HEK293 (cell line): ENCODE results near the gene RAPGEFL1.

ENCODE experiments used
- GLIS1 ChIP-seq: fragments of 450-650 bp; formaldehyde crosslinking; IDR thresholded peaks from 2 replicates; pipeline ENCODE4 v1.5.1; 2016; ENCODE audit warnings: missing biosample characterization, missing genetic modification characterization
- HOXD13 ChIP-seq: sonication (generic); formaldehyde crosslinking; IDR thresholded peaks from 2 replicates; pipeline ENCODE4 v1.8.0; 2022; ENCODE audit warnings: missing genetic modification reagents, borderline replicate concordance
- KLF1 ChIP-seq: fragments of 450-650 bp; formaldehyde crosslinking; IDR thresholded peaks from 2 replicates; pipeline ENCODE4 v1.5.1; 2016; ENCODE audit warnings: missing biosample characterization, missing genetic modification characterization
- KLF9 ChIP-seq: fragments of 450-650 bp; formaldehyde crosslinking; IDR thresholded peaks from 2 replicates; pipeline ENCODE4 v1.5.1; 2016; ENCODE audit warnings: missing biosample characterization, missing genetic modification characterization, low read depth
- MZF1 ChIP-seq: fragments of 450-650 bp; formaldehyde crosslinking; IDR thresholded peaks from 2 replicates; pipeline ENCODE4 v1.5.1; 2017; ENCODE audit warnings: missing biosample characterization, missing genetic modification characterization, borderline replicate concordance
- PRDM1 ChIP-seq: fragments of 450-650 bp; formaldehyde crosslinking; IDR thresholded peaks from 2 replicates; pipeline ENCODE4; 2016; ENCODE audit warnings: missing biosample characterization, missing genetic modification characterization
- WT1 ChIP-seq: fragments of 450-650 bp; formaldehyde crosslinking; IDR thresholded peaks from 2 replicates; pipeline ENCODE4 v1.5.1; 2016; ENCODE audit warnings: missing biosample characterization, missing genetic modification characterization
- ZBTB21 ChIP-seq: fragments of 450-650 bp; formaldehyde crosslinking; IDR thresholded peaks from 2 replicates; pipeline ENCODE4 v1.5.1; 2017; ENCODE audit warnings: missing biosample characterization, missing genetic modification characterization
- ZBTB7A ChIP-seq: fragments of 450-650 bp; formaldehyde crosslinking; IDR thresholded peaks from 2 replicates; pipeline ENCODE4 v1.5.1; 2016; ENCODE audit warnings: low read depth, missing biosample characterization, missing genetic modification characterization
- ZEB2 ChIP-seq: fragments of 450-650 bp; formaldehyde crosslinking; IDR thresholded peaks from 2 replicates; pipeline ENCODE4 v1.5.1; 2016; ENCODE audit warnings: missing biosample characterization, missing genetic modification characterization
- ZFHX2 ChIP-seq: fragments of 450-650 bp; formaldehyde crosslinking; conservative IDR thresholded peaks from 2 replicates; pipeline ENCODE4 v1.5.1; 2016; ENCODE audit warnings: missing biosample characterization, missing genetic modification characterization
- ZNF10 ChIP-seq: fragments of 450-650 bp; formaldehyde crosslinking; IDR thresholded peaks from 2 replicates; pipeline ENCODE4 v1.5.1; 2017; ENCODE audit warnings: missing biosample characterization, missing genetic modification characterization
- ZNF157 ChIP-seq: fragments of 450-650 bp; formaldehyde crosslinking; IDR thresholded peaks from 2 replicates; pipeline ENCODE4 v1.5.1; 2016; ENCODE audit warnings: missing biosample characterization, missing genetic modification characterization
- ZNF221 ChIP-seq: fragments of 450-650 bp; formaldehyde crosslinking; IDR thresholded peaks from 2 replicates; pipeline ENCODE4 v1.5.1; 2017; ENCODE audit warnings: missing biosample characterization, missing genetic modification characterization, borderline replicate concordance
- ZNF223 ChIP-seq: fragments of 450-650 bp; formaldehyde crosslinking; IDR thresholded peaks from 2 replicates; pipeline ENCODE4 v1.5.1; 2016; ENCODE audit warnings: missing biosample characterization, missing genetic modification characterization
- ZNF311 ChIP-seq: fragments of 450-650 bp; formaldehyde crosslinking; IDR thresholded peaks from 2 replicates; pipeline ENCODE4 v1.5.1; 2017; ENCODE audit warnings: missing biosample characterization, missing genetic modification characterization, borderline replicate concordance
- ZNF426 ChIP-seq: fragments of 450-650 bp; formaldehyde crosslinking; IDR thresholded peaks from 2 replicates; pipeline ENCODE4 v1.5.1; 2017; ENCODE audit warnings: missing biosample characterization, missing genetic modification characterization, mild to moderate bottlenecking, inconsistent platforms, moderate library complexity
- ZNF585B ChIP-seq: fragments of 450-650 bp; formaldehyde crosslinking; IDR thresholded peaks from 2 replicates; pipeline ENCODE4 v1.5.1; 2016; ENCODE audit warnings: missing biosample characterization, missing genetic modification characterization
- ZNF610 ChIP-seq: fragments of 450-650 bp; formaldehyde crosslinking; IDR thresholded peaks from 2 replicates; pipeline ENCODE4 v1.5.1; 2016; ENCODE audit warnings: missing biosample characterization, missing genetic modification characterization, borderline replicate concordance
- ZNF626 ChIP-seq: fragments of 450-650 bp; sonication (Bioruptor Pico); formaldehyde crosslinking; IDR thresholded peaks from 2 replicates; pipeline ENCODE4 v1.5.1; 2018; ENCODE audit warnings: missing biosample characterization, missing genetic modification characterization, inconsistent platforms
- ZNF629 ChIP-seq: fragments of 450-650 bp; formaldehyde crosslinking; IDR thresholded peaks from 2 replicates; pipeline ENCODE4 v1.5.1; 2017; ENCODE audit warnings: missing biosample characterization, missing genetic modification characterization
- ZNF658 ChIP-seq: fragments of 450-650 bp; formaldehyde crosslinking; IDR thresholded peaks from 2 replicates; pipeline ENCODE4; 2016; ENCODE audit warnings: missing biosample characterization, missing genetic modification characterization
- ZNF707 ChIP-seq: fragments of 450-650 bp; formaldehyde crosslinking; IDR thresholded peaks from 2 replicates; pipeline ENCODE4 v1.5.1; 2016; ENCODE audit warnings: missing biosample characterization, missing genetic modification characterization
- ZNF837 ChIP-seq: fragments of 450-650 bp; formaldehyde crosslinking; IDR thresholded peaks from 2 replicates; pipeline ENCODE4 v1.5.1; 2016; ENCODE audit warnings: missing biosample characterization, missing genetic modification characterization
- ZNF843 ChIP-seq: fragments of 450-650 bp; formaldehyde crosslinking; IDR thresholded peaks from 2 replicates; pipeline ENCODE4 v1.5.1; 2016; ENCODE audit warnings: missing biosample characterization, missing genetic modification characterization
- ZXDB ChIP-seq: fragments of 450-650 bp; formaldehyde crosslinking; IDR thresholded peaks from 2 replicates; pipeline ENCODE4 v1.5.1; 2016; ENCODE audit warnings: missing biosample characterization, missing genetic modification characterization
- TF ChIP-seq, protein P1 (sequence below): sonication (generic); formaldehyde crosslinking; IDR thresholded peaks from 2 replicates; pipeline ENCODE4 v1.8.1; 2022; ENCODE audit warnings: mild to moderate bottlenecking, moderate library complexity, missing genetic modification reagents
- TF ChIP-seq, protein P2 (sequence below): fragments of 450-650 bp; formaldehyde crosslinking; IDR thresholded peaks from 2 replicates; pipeline ENCODE4 v1.5.1; 2016; ENCODE audit warnings: missing biosample characterization, missing genetic modification characterization
- TF ChIP-seq, protein P3 (sequence below): IDR thresholded peaks from 2 replicates; pipeline ENCODE4 v1.6.1; 2011; ENCODE audit warnings: mild to moderate bottlenecking, low read depth, low read length, borderline replicate concordance
- TF ChIP-seq, protein P4 (sequence below): fragments of 450-650 bp; IDR thresholded peaks from 2 replicates; pipeline ENCODE4 v1.5.1; 2018; ENCODE audit warnings: missing biosample characterization, mild to moderate bottlenecking, missing genetic modification characterization
- TF ChIP-seq, protein P5 (sequence below): fragments of 450-650 bp; formaldehyde crosslinking; IDR thresholded peaks from 2 replicates; pipeline ENCODE4 v1.5.1; 2016; ENCODE audit warnings: missing biosample characterization, missing genetic modification characterization, low read depth

Gene RAPGEFL1

DNA sequence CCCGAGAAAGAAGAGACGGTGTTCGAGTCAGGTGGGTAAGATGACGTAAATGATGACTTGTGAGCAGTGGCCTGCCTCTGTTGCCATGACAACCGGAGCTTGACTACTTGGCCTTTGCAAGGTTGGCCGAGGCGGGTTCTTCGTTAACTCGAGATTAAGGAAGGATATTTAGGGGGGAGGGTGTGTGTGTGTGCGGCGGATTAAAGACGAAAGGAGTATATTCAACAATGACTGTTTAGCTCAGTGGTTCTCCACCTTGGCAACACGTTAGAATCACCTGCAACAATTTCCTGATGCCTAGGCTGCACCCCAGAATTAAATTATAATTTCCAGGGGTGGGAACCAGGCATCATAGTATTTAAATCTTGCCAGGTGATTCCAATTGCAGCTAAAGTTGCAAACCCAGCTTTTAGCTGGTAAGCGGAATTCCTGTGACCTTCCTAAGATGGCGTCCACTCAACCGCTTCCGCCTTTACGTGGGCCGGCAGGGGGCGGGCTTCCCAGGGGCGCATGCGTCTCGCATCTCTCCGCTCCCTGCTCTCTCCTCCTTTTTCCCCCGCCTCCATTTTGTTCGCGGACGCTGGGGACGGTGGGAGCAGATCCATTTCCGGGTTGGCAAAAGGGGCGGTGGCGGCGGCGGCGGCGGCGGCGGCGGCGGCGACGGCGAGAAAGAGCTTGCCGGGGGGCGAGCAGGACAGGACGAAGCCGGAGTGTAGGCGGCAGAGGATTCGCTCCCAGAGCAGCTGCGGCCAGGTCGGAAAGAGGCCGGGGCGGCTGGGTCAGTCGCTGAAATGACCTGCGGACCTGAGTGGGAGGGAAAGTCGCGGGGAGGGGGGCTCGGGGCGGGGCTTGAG lies 41.7 kb downstream of the RAPGEFL1 start, which contains the start of gene WIPF2 (continued):
- TF ChIP-seq, protein P1, sequence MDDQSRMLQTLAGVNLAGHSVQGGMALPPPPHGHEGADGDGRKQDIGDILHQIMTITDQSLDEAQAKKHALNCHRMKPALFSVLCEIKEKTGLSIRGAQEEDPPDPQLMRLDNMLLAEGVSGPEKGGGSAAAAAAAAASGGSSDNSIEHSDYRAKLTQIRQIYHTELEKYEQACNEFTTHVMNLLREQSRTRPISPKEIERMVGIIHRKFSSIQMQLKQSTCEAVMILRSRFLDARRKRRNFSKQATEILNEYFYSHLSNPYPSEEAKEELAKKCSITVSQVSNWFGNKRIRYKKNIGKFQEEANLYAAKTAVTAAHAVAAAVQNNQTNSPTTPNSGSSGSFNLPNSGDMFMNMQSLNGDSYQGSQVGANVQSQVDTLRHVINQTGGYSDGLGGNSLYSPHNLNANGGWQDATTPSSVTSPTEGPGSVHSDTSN: no peak
- TF ChIP-seq ZFHX2 (tag by site-specific recombination) (peak; percentile 81), WT1 (tag by site-specific recombination) (no peak), ZNF221 (no peak), ZNF843 (no peak), ZNF10 (peak; percentile 45; the same call in 1 of the 2 replicates), ZNF223 (tag by site-specific recombination) (no peak), ZNF707 (tag by site-specific recombination) (no peak), ZNF610 (tag by site-specific recombination) (no peak), ZNF157 (tag by site-specific recombination) (no peak), MZF1 (tag by site-specific recombination) (no peak), HOXD13 (CRISPR knock-in tag) (no peak), ZEB2 (tag by site-specific recombination) (0 out of 2 replicates have a peak, but pooled peaks have one; percentile 42), ZBTB21 (tag by site-specific recombination) (peak; percentile 85), ZNF837 (tag by site-specific recombination) (no peak), KLF1 (peak; percentile 49), ZNF311 (tag by site-specific recombination) (no peak), ZNF626 (no peak), PRDM1 (tag by site-specific recombination) (no peak), ZNF629 (tag by site-specific recombination) (peak; percentile 92), ZBTB7A (tag by site-specific recombination) (no peak), ZNF658 (tag by site-specific recombination) (no peak), GLIS1 (tag by site-specific recombination) (peak; percentile 65), ZNF585B (tag by site-specific recombination) (no peak), ZXDB (tag by site-specific recombination) (0 out of 2 replicates have a peak, but pooled peaks have one; percentile 14), KLF9 (peak; percentile 89), ZNF426 (tag by site-specific recombination) (no peak)
- TF ChIP-seq, protein P2, sequence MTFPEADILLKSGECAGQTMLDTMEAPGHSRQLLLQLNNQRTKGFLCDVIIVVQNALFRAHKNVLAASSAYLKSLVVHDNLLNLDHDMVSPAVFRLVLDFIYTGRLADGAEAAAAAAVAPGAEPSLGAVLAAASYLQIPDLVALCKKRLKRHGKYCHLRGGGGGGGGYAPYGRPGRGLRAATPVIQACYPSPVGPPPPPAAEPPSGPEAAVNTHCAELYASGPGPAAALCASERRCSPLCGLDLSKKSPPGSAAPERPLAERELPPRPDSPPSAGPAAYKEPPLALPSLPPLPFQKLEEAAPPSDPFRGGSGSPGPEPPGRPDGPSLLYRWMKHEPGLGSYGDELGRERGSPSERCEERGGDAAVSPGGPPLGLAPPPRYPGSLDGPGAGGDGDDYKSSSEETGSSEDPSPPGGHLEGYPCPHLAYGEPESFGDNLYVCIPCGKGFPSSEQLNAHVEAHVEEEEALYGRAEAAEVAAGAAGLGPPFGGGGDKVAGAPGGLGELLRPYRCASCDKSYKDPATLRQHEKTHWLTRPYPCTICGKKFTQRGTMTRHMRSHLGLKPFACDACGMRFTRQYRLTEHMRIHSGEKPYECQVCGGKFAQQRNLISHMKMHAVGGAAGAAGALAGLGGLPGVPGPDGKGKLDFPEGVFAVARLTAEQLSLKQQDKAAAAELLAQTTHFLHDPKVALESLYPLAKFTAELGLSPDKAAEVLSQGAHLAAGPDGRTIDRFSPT (tag by site-specific recombination): no peak
- TF ChIP-seq, protein P3, sequence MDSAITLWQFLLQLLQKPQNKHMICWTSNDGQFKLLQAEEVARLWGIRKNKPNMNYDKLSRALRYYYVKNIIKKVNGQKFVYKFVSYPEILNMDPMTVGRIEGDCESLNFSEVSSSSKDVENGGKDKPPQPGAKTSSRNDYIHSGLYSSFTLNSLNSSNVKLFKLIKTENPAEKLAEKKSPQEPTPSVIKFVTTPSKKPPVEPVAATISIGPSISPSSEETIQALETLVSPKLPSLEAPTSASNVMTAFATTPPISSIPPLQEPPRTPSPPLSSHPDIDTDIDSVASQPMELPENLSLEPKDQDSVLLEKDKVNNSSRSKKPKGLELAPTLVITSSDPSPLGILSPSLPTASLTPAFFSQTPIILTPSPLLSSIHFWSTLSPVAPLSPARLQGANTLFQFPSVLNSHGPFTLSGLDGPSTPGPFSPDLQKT: no peak
- TF ChIP-seq, protein P4, sequence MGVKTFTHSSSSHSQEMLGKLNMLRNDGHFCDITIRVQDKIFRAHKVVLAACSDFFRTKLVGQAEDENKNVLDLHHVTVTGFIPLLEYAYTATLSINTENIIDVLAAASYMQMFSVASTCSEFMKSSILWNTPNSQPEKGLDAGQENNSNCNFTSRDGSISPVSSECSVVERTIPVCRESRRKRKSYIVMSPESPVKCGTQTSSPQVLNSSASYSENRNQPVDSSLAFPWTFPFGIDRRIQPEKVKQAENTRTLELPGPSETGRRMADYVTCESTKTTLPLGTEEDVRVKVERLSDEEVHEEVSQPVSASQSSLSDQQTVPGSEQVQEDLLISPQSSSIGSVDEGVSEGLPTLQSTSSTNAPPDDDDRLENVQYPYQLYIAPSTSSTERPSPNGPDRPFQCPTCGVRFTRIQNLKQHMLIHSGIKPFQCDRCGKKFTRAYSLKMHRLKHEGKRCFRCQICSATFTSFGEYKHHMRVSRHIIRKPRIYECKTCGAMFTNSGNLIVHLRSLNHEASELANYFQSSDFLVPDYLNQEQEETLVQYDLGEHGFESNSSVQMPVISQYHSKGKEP (tag by site-specific recombination): no peak
- TF ChIP-seq, protein P5, sequence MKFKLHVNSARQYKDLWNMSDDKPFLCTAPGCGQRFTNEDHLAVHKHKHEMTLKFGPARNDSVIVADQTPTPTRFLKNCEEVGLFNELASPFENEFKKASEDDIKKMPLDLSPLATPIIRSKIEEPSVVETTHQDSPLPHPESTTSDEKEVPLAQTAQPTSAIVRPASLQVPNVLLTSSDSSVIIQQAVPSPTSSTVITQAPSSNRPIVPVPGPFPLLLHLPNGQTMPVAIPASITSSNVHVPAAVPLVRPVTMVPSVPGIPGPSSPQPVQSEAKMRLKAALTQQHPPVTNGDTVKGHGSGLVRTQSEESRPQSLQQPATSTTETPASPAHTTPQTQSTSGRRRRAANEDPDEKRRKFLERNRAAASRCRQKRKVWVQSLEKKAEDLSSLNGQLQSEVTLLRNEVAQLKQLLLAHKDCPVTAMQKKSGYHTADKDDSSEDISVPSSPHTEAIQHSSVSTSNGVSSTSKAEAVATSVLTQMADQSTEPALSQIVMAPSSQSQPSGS (tag by site-specific recombination): peak; percentile 88
